Right ventricle myocardium inferior (tissue), 1 donor: ENCODE data around the gene CNTN4. TPM values are rescaled to one million over a fixed set of nuclear protein-coding genes. Genes with fewer than 3 reads are reported as not detected.
A peak's percentile ranks its signal among the peaks of the same experiment; 100 is the strongest.
"Not testable (repeated sequence)": the region's sequence is repeated elsewhere in the genome, so short reads cannot be mapped to it uniquely, and the experiment has no call there.

Experiments
- ATAC-seq: fragments of 200-7000 bp; cut with Tn5 transposase; one replicate; pipeline ENCODE4 v1.9.1; 2020; ENCODE audit warnings: mild to moderate bottlenecking, moderate library complexity
- DNase-seq: peaks from one replicate; pipeline ENCODE4 v3.0.0; 2021; ENCODE audit errors: missing footprints
- intact Hi-C: fragments of 100-400 bp; cut with DNase I; formaldehyde crosslinking; loops from one replicate; pipeline ENCODE4 v1.11.0; 2022
- total RNA-seq: library from RNA; stranded (reverse); fragmentation: NEBNext Ultra II Directional; extraction: Animal tissue kit (Norgen Biotek cat#: 25700); gene quantifications from one replicate; pipeline ENCODE4 v1.2.1, GENCODE V29; 2021
- donor health status: DM: no; HTN: yes; CAD: no; lungs with severe emphysema.

CNTN4 gene
- total RNA-seq, 1 donor from 2014 or later = 2.5 TPM

DNA sequence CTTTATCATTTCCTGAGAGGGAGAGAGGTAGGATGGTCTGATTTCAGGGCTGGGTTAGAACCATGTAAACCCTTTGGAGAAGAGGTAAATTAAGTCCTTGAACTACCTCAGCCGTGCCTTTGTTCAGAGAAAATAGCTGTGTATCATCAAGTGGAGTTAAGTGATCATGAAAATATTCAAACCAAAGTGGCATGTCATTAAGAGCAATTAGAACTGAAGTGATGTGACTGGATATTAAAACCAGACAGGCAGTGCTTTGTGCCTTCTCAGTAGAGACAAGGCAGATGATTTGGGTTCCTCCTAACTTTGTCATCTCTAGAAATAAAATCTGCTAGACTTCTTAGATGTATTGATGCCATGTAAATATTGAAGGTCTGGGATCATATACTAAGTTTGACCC, 840.0 kb downstream of the CNTN4 start:
- ATAC-seq = no peak
- intact Hi-C loops = no loop called here
- no peak for DNase-seq

DNA sequence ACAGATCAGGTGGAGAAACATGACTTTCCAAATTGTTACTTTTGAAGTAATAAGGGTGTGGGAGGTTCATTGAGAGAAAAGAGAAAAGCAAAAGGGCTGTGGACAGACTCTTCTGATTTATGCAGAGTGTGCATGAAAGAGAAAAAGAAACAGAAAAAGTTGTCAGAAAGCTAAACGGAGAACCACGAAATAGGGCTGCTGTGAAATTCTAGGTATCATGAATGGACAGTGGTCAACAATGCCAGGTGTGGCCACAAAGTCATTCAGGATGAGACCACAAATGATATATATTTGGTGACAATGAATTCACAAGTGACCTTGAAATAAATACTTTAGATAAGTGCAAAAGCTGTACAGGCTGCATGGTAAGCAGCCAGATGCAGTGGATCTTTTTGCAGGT, 841.4 kb downstream of the CNTN4 start:
- intact Hi-C loops = no loop called here
- ATAC-seq = no peak
- no peak for DNase-seq

DNA sequence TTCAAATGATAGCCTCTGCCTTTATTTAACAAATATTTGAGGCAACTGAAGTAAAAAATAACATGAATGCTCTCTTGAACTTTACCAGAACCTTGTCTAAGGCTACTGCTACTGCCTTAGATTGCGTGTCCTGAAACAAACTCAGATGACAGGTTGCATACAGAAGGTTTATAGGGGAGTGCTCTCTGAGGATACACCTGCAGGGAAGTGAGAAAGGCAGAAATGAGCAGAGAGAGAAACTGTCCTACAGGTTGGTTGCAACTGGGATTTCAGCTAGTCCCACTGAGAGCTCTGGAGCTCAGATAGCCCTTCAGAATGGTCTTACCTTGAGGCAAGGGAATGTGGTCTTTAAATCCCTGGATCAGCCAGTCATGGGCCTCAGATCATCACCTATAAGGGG, 846.0 kb downstream of the CNTN4 start:
- no peak for ATAC-seq
- intact Hi-C loops = no loop called here

DNA sequence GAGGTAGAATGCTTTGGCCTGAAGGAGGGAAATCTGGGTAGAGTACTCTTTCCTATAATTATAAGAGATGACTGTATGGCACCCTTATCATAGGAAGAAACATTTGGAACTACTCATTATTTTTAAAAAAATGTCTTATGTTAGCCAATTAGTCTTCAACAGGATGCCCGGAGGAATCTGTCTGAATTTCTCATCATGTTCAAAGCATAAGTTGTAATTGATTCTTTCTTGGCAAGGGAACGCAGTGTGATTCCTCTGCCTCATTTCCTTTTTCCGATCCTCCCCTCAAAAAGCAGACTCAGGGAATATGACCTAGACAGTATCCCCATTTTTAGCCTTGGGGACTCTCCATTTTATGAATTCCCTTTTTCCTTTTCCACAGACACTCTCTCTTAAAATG, 846.5 kb downstream of the CNTN4 start:
- DNase-seq (no peak), ATAC-seq (no peak)
- intact Hi-C loops = no loop called here

More for the DNA sequence above, 846.0 kb downstream of the CNTN4 start:
- no peak for DNase-seq

DNA sequence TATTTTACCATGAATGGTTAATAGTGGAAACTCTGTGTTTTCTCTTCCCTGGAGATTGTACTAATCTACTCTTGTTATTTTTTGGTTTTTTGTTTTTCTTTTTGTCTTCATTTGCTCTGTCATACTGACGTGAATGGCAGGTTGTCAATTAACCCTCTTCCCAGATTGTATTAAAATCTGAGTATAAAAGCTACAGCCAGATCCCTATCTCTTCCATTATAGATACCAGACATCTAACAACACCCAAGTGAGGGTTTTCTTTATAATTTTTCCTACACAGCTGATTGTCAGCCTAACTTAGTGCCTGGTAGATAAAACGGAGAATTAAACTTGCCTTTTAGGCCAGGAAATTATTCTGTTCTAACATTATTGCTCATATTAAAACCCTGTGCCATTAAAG, 848.9 kb downstream of the CNTN4 start:
- no peak for ATAC-seq
- no peak for DNase-seq
- intact Hi-C loops = no loop called here

DNA sequence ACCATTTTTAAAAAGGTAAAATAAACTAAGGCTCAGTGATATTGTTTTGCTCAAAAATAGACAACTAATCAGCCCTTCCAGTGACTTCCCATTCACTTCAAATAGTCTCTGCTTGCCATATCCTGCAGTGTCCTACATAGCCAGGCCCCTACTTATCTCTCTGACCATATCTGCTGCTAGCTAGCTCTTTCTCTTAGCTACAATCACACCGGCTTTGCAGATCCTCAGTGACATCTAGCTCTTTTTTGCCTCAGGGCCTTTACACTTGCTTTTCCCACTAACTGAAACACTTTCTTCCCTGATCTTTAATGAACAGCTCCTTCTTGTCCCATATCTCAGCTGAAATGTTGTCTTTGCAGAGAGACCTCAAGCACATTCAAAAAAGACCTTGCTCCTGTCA, 850.2 kb downstream of the CNTN4 start:
- intact Hi-C loops = no loop called here
- ATAC-seq = no peak
- DNase-seq = no peak

DNA sequence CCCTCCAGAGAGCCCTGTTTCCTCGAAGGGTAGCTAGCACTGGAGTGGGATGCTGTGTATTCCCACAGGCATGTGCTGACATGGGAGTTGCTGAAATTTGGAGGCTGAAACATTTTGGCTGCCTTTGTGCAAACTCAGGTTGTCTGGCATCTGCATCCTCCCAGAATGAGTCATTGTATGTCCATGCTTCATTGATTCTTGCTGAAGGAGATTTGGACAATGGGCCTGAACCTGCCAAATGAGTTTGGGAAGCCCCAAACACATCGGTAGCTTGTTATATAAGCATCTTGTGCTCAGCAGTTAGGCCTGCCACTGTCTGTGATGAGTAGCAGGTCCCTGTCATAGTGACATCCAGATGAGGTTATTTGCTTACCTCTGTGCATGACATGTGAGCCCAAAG, 851.5 kb downstream of the CNTN4 start:
- intact Hi-C loops = no loop called here
- DNase-seq = no peak
- ATAC-seq = no peak

DNA sequence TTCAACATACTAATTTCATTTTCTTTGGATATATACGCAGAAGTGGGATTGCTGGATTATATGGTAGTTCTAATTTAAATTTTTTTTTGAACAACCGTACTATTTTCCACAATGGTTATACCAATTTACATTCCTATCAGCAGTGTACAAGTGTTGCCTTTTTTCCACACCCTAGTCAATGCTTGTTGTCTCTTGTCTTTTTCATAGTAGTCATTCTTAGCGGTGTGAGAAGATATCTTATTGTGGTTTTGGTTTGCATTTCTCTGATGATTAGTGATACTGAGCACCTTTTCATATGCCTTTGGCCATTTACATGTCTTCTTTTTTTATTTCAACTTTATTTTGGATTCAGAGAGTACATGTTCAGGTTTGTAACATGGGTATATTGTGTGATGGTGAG, 858.4 kb downstream of the CNTN4 start:
- intact Hi-C loops = no loop called here
- DNase-seq (no peak), ATAC-seq (no peak)

DNA sequence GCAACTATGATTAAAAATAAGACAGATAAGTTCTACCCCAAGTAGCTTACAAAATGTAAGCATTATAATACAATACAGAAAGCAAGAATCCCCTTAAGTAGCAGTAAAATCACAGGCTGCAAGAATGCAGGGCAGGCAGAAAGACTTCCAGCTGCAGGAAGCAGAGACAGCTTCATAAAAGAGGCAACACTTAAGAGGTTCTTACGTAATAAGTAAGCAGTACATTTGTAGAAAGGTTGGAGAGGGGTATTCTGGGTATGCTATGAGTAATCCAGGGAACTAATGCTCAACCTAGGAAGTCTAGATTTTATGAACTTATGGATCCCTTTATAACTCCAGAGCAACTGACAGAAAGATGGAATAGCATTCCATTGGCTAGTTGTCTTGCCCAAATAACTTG, 859.9 kb downstream of the CNTN4 start:
- no peak for ATAC-seq
- no peak for DNase-seq
- intact Hi-C loops = no loop called here

DNA sequence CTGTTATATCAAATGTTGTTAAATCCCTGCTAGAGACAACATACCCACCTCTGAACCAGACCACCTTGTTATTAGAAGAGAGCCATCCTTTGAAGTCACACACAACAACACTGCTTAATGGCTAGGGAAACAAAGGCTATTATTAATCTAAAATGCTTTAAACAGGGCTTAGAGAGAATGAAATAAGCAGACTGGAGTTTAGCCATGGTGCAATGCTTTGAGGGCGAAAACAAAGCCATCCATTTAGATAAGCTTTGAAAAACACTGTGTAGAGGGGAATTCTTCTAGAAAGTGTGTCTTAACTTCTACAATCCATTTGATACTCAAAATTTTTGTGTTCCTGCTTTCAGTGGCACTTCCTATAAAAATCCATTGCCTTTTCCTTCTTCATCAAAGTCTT, 862.9 kb downstream of the CNTN4 start:
- ATAC-seq = no peak
- intact Hi-C loops = no loop called here
- DNase-seq = no peak

DNA sequence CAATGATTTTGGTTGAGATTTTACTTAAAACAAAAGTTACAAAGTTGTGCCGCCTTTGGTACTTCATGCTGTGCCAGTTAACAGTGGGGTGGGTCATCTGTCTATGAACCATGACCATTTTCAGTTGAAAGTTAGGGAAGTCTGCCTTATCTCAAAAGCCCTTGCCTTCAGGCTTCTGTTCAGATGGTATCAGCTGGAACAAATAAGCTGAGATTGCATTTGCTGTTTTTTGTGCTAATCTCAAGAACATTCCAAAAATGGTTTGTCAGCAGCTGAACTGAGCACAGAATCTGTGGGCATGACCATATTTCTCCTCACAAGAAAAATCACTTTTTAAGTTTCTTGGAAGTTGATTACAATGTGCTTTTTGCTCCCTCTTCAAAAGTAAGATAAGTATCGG, 869.2 kb downstream of the CNTN4 start:
- intact Hi-C loops = no loop called here

DNA sequence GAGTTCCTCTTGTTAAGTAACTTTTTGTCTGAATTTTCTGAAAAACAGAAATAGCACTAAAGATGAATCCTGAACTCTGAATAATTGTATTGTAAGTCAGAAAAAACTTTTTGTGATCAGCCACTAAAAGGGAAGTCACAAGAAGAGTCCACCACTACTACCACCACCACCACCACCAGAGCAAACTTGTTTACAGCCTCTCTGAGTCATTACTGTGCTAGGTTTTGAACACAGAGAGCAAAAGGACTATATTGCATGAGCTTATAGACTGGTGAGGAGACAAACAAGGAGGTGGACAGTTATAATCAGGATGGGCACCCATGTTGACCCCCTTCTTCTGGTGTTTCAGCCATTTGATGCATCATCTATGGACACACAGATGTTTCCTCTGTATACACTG, 869.8 kb downstream of the CNTN4 start:
- intact Hi-C loops = no loop called here
- DNase-seq (no peak), ATAC-seq (no peak)

More for the DNA sequence above, 869.2 kb downstream of the CNTN4 start:
- no peak for DNase-seq
- ATAC-seq = no peak

DNA sequence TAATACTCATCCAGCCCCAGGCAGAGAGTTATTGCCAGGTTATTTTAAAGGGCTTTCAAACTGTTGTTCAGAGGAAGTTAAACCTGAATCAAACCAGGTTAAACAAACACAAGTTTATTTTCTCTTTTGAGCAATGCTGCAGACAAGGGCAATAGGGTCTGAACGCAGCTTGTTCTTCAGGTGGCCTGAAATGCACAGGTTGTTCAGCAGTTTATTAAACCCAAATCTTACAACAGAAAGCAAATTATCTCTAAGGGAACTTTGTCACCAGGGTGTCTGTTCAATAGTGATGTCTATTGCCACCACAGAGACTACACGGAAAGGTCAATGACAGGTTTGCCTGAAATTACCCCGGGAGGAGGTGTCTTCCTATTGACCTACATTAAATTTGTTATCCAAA, 877.5 kb downstream of the CNTN4 start:
- ATAC-seq = no peak
- intact Hi-C loops = no loop called here
- no peak for DNase-seq

DNA sequence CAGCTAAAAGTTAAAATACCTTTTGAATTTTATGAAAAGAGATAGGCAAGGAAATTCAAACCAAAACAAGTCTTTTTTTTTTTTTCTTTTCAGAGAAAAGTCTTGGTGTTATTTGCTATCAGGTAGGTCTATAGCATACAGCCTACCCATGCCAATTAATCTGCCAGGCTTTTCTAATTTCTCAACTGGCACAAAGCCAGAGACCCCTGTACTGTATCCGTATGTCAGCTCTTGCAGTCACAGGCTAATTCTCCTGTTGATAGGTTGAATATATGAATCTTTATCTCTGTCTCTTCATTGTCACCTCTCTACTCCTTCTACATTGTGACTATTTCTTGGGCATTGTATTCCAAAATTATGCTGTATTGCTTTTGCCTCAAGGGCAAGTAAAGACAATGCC, 878.1 kb downstream of the CNTN4 start:
- DNase-seq (no peak), ATAC-seq (no peak)
- intact Hi-C loops = no loop called here

DNA sequence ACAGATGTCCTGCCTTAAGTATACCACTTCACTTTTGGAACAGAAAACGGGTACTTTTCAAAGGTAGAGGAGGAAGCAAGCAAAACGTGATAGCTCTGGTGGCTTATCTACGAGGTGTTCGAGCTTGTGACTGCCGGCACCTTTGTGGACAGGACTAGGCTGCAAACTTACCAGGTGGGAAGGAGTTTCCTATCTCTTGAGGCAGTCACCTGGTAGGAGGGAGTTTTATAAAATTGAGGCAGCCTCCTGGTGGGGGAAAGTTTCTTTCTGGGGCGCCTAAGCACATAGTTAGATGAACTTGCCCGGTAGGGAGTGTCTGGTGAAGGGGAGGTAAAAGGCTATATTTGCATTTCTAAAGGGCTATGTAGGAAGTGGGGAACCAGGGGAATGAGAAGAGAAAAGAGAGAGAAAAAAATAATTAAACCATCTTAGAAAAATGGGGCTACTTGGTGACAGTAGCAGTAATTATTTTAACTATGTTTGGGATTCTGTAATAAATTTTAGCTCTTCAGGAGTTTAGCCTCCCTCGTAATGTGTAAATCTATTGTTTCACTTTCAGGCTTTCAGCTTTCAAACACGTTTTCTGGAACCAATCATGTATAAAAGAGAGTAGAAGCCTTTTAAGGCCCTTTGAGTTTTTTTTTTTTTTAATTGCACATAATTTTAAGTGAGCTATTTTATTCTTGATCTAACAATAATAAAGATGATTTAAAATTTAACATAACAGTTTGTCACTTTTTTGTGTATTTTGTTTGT, 880.5 kb downstream of the CNTN4 start:
- intact Hi-C loops = no loop called here

DNA sequence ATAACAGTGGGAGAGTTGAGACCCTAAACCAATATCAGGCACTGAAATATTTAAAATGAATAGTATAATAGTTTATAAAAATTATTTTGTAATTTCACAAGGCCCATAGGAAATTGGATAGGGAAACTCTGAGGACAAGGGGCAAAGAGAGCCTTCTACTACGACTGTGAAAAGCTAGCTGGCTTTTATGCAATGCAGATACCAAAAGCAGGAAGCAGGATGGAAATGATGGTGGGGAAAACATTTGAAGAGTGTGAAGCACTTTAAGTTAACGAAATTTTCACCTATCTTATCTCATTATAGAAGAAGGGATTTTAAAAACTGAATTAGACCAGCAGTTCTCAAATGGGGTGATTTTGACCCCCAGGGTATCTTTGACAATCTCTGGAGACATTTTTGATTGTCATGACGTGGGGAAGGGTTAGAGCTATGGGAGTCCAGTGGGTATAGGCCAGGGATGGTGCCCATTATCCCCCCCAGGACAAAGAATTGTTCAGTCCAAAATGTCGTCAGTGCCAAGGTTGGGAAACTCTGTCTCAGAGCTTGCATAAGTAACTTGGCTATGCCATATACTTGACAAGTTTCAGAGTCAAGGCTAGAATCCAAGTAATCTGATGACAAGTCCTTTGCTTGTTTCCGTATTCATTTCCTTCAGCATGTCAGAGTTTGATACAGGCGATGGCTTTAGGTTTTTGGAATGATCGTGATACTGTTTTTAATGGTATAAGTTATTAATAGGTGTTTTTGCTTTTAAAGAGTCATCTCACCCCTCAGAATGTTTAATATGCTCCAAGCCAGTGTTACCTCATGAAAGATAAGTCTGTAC, 885.6 kb downstream of the CNTN4 start:
- DNase-seq = no peak
- intact Hi-C loops = no loop called here
- ATAC-seq = no peak

More for the DNA sequence above, 880.5 kb downstream of the CNTN4 start:
- ATAC-seq (no peak), DNase-seq (no peak)

DNA sequence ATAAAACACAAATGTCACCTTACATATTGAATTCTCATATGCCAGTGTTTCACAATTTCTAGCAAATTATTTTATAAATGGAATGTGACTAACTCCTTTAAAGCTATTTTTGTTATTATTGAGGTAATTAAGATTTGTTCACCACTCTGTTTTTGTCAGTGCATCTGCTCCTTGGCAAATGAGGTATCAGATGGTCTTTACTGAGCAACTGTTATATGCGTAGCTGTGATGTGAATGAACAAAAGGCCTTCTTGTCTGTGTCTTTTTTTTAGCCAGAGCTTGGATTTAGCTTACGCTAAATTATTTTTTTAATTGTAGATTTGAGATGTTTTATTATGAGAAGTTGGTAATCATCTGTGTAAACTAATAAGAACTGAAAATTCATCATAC, 886.2 kb downstream of the CNTN4 start:
- intact Hi-C loops = no loop called here

DNA sequence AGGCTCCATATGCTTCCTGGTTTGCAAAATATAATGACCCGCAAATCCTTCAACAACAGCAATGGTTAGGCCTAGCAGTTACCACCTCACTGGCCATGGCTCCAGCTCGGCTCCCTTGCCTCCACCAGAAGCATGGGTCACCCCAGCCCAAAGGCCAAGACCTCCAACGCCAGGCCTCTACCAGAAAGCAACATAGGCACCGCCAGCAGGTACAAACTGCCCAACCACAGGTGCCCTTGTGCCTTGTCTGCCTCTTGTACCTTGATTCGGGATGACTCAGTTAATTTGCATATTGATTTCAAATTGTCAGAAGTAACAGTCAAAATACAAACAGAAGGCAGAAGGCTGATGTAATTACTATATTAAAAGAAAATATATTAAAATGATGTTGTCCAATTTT, 886.8 kb downstream of the CNTN4 start:
- intact Hi-C loops = no loop called here
- ATAC-seq = no peak
- DNase-seq = no peak

More for the DNA sequence above, 886.2 kb downstream of the CNTN4 start:
- no peak for ATAC-seq
- DNase-seq = no peak

DNA sequence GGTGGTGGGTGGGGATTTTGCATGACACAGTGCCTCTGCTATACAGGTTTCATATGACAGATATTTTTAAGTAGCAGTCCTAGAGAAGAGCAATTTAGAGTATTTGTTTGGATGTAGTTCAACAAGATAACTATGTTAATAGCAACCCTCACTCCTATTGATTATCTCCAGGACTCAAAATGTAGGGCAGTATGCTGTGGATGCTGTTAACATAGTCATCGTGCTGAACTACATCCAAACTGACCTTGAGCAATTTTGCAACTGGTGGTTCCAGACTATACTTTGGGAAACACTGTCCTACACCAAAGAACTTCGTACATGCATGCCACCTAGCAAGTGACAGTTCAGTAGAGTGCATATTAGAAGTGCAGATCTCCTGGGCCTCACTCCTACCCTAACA, 893.9 kb downstream of the CNTN4 start:
- ATAC-seq (peak; percentile 94), DNase-seq (no peak)
- intact Hi-C loops = no loop called here

DNA sequence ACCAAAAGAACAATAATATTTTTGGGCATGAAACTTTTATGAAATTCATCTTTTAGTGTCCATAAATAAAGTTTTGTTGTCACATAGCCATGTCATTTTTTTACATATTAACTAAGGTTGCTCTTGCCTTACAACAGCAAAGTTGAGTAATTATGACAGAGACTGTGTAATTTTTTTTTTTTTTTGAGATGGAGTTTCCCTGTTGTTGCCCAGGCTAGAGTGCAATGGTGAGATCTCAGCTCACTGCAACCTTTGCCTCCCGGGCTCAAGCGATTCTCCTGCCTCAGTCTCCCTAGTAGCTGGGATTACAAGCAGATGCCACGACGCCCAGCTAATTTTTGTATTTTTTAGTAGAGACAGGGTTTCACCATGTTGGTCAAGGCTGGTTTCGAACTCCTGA, 894.5 kb downstream of the CNTN4 start:
- intact Hi-C loops = not testable (repeated sequence)

More for the DNA sequence above, 894.5 kb downstream of the CNTN4 start:
- not testable (repeated sequence) for ATAC-seq, DNase-seq
